Hematopoietic multipotent progenitor cell treated with erythropoietin and hydrocortisone succinate and interleukin-3 and kit ligand, for 15 days (in vitro differentiated cells): Measurements from ENCODE around the gene SNX12.
A peak's percentile ranks its signal among the peaks of the same experiment; 100 is the strongest.
"Not testable (repeated sequence)": the region's sequence is repeated elsewhere in the genome, so short reads cannot be mapped to it uniquely, and the experiment has no call there.

Source experiments
- DNase-seq: peaks from one replicate; pipeline ENCODE4 v3.0.0-alpha.2; 2015; ENCODE audit warnings: low spot score

Gene SNX12

GRCh38 chrX:71091263-71091662, 23.1 kb upstream of the SNX12 start:
- no peak for DNase-seq

GRCh38 chrX:71085900-71086299, 17.8 kb upstream of the SNX12 start:
- DNase-seq, result no peak

GRCh38 chrX:71082822-71083221, 14.7 kb upstream of the SNX12 start:
- DNase-seq, result no peak

GRCh38 chrX:71082124-71082647, 14.1 kb upstream of the SNX12 start:
- DNase-seq, result no peak

- DNase-seq, result no peak
Measured at GRCh38 chrX:71081330-71082123, 13.4 kb upstream of the SNX12 start.

- no peak for DNase-seq
Measured at GRCh38 chrX:71070531-71070930, 2.4 kb upstream of the SNX12 start.

- no peak for DNase-seq
Measured at GRCh38 chrX:71067712-71068043, 456 bp downstream of the SNX12 start.

GRCh38 chrX:71067089-71067488, 1.0 kb downstream of the SNX12 start:
- no peak for DNase-seq

- no peak for DNase-seq
Measured at GRCh38 chrX:71060127-71060526, 8.0 kb downstream of the SNX12 start.

- DNase-seq, result no peak
Measured at GRCh38 chrX:71057848-71058530, 10.1 kb downstream of the SNX12 start.

- DNase-seq, result no peak
Measured at GRCh38 chrX:71056867-71057266, 11.3 kb downstream of the SNX12 start.

- peak; percentile 8 for DNase-seq
Measured at GRCh38 chrX:71053217-71053621, 14.9 kb downstream of the SNX12 start.

- no peak for DNase-seq
Measured at GRCh38 chrX:71052721-71053120, 15.4 kb downstream of the SNX12 start.

- not testable (repeated sequence) for DNase-seq
Measured at GRCh38 chrX:71047891-71048290, 20.2 kb downstream of the SNX12 start.

- DNase-seq, result no peak
Measured at GRCh38 chrX:71017396-71017939, 50.7 kb downstream of the SNX12 start.
